Measurements from ENCODE around the gene HSD17B4. TPM values are rescaled to one million over a fixed set of nuclear protein-coding genes. Genes with fewer than 3 reads are reported as not detected.

HSD17B4 gene
- total RNA-seq, 4 donors from 2014 or later, result 105 to 224 (median 166) TPM

DNA sequence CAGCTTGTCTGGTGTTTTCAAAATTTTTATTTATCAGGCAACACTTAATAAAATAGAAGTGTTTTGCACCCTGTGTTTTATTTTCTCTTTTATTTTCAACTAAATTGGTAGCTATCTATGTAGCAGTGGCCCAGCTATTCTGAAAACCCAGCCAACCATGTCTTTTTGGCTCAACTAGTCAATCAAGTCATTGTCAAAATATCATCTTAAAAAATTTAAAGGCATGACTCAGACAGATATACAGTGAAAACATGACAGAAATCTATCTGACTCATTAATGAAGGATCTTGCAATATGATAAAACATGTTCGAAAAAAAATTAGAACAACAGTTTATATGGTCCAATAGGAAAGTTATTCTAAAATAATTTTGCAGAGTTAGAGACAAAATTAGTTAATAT is 75.1 kb downstream of the HSD17B4 start:
- Histone ChIP-seq H3K4me1 (no peaks in the 10 kb centered on the region), H3K27me3 (no peaks in the 10 kb centered on the region), H3K9me3 (no peaks in the 10 kb centered on the region), H3K27ac (no peak overlapping the region), H3K36me3 (peaks cover 0 to 52% (median 22%) of the 10 kb centered on the region in 4 donors), H3K4me3 (no peak overlapping the region)
- in situ Hi-C loops (cut with MboI; ENCODE audit: low pct_ligation_motif_present in 1 of 4, low pct_unique_long_range_greater_than_20kb in 1 of 4, low sequenced_read_pairs in 3 of 4) (no loop called here), intact Hi-C loops (cut with DNase I; ENCODE audit: low total_unique reads) (no loop called here)
- DNase-seq, result no peak
- 94 to 100% methylated on average over 1 of the region's 1 CpG for WGBS, 2 donors (ENCODE audit: low coverage in 1 of 2)
- TF ChIP-seq, protein P1, sequence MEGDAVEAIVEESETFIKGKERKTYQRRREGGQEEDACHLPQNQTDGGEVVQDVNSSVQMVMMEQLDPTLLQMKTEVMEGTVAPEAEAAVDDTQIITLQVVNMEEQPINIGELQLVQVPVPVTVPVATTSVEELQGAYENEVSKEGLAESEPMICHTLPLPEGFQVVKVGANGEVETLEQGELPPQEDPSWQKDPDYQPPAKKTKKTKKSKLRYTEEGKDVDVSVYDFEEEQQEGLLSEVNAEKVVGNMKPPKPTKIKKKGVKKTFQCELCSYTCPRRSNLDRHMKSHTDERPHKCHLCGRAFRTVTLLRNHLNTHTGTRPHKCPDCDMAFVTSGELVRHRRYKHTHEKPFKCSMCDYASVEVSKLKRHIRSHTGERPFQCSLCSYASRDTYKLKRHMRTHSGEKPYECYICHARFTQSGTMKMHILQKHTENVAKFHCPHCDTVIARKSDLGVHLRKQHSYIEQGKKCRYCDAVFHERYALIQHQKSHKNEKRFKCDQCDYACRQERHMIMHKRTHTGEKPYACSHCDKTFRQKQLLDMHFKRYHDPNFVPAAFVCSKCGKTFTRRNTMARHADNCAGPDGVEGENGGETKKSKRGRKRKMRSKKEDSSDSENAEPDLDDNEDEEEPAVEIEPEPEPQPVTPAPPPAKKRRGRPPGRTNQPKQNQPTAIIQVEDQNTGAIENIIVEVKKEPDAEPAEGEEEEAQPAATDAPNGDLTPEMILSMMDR (IDR thresholded peaks at IDR 0.05), result no peak
- TF ChIP-seq POLR2A (IDR thresholded peaks at IDR 0.05), result no peak
- TF ChIP-seq EP300 (IDR thresholded peaks at IDR 0.05; ENCODE audit: low read depth), result no peak
- TF ChIP-seq POLR2AphosphoS5 (IDR thresholded peaks at IDR 0.05), result no peak

DNA sequence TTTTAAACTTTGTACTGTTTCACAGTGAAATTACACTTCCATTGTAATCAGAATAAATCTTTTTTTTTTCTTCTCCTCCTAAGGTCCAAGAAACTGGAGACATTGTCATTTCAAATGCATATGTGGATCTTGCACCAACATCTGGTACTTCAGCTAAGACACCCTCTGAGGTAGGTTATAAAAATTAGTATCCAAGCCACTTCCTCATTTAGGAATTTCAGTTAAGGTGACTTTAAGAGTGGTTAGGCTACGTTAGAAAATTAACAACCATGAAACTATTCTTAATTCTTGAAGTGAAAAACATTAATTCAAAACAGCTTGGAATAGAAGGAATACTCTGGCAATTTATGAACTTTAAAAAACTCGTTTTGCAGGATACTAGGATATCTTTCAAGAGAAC is 77.5 kb downstream of the HSD17B4 start:
- TF ChIP-seq, protein P1 (IDR thresholded peaks at IDR 0.05), result no peak
- TF ChIP-seq EP300 (IDR thresholded peaks at IDR 0.05; ENCODE audit: low read depth) (no peak), POLR2AphosphoS5 (IDR thresholded peaks at IDR 0.05) (no peak), POLR2A (IDR thresholded peaks at IDR 0.05) (no peak)
- no peak for DNase-seq
- WGBS, 2 donors (ENCODE audit: low coverage in 1 of 2), result 89 to 92% methylated on average over 2 of the region's 2 CpGs
- Histone ChIP-seq H3K27ac (no peak overlapping the region), H3K9me3 (no peaks in the 10 kb centered on the region), H3K4me1 (no peaks in the 10 kb centered on the region), H3K36me3 (peaks cover 0 to 52% (median 19%) of the 10 kb centered on the region in 4 donors), H3K4me3 (no peak overlapping the region), H3K27me3 (no peaks in the 10 kb centered on the region)
- in situ Hi-C loops (cut with MboI; ENCODE audit: low pct_ligation_motif_present in 1 of 4, low pct_unique_long_range_greater_than_20kb in 1 of 4, low sequenced_read_pairs in 3 of 4), result no loop called here
- intact Hi-C loops (cut with DNase I; ENCODE audit: low total_unique reads), result no loop called here

DNA sequence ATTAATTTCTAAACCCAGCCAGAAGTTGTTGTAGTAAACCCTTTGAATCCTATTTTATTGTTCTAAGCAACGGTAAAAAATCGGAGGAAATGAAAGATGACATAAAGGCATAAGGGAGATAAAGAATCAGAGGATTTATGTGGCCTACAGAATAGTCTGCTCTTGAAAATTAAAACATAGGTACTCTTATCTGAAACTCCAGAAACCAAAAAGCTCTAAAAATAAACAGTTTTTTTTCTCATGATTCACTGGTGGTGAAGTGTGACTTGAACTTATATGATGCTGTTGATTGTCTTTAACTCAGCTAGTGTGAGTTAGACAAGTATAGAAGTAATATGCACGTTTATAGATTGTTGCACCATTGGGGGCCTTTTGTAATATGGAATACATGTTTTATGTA is 80.3 kb downstream of the HSD17B4 start:
- in situ Hi-C loops (cut with MboI; ENCODE audit: low pct_ligation_motif_present in 1 of 4, low pct_unique_long_range_greater_than_20kb in 1 of 4, low sequenced_read_pairs in 3 of 4), result no loop called here
- intact Hi-C loops (cut with DNase I; ENCODE audit: low total_unique reads), result no loop called here
- WGBS, 2 donors (ENCODE audit: low coverage in 1 of 2), result 84 to 90% methylated on average over 3 of the region's 3 CpGs
- H3K27me3 ChIP-seq, result no peaks in the 10 kb centered on the region
- H3K27ac ChIP-seq, result no peak overlapping the region
- TF ChIP-seq EP300 (IDR thresholded peaks at IDR 0.05; ENCODE audit: low read depth) (no peak), POLR2AphosphoS5 (IDR thresholded peaks at IDR 0.05) (no peak), POLR2A (IDR thresholded peaks at IDR 0.05) (no peak)
- TF ChIP-seq, protein P1 (IDR thresholded peaks at IDR 0.05), result no peak
- no peaks in the 10 kb centered on the region for H3K9me3 ChIP-seq
- DNase-seq, result no peak
- H3K36me3 ChIP-seq, result peaks cover 0 to 46% (median 14%) of the 10 kb centered on the region in 4 donors
- H3K4me1 ChIP-seq, result no peaks in the 10 kb centered on the region
- H3K4me3 ChIP-seq, result no peak overlapping the region

DNA sequence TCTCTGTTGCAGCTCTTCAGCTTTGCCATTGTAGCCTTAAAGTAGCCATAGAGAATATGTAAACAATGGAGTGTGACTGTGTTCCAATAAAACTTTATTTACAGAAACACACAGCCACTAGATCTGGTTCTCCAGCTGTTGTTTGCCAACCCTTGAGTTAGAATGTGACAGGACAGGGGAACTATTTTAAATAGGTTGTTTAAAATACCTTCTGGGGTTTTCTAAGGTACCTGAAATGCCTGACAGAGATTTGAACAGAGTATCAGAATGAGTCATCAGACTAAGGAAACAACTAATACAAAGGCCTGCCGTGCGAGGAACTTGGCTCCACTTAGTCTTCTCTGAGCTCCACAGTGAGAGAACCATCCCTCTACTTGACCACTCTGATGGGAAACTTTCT is 85.4 kb downstream of the HSD17B4 start:
- Histone ChIP-seq H3K36me3 (peaks cover 0 to 32% (median 9%) of the 10 kb centered on the region in 4 donors), H3K9me3 (no peaks in the 10 kb centered on the region), H3K27ac (no peak overlapping the region), H3K4me1 (no peaks in the 10 kb centered on the region), H3K4me3 (no peak overlapping the region), H3K27me3 (no peaks in the 10 kb centered on the region)
- TF ChIP-seq, protein P1 (IDR thresholded peaks at IDR 0.05), result no peak
- TF ChIP-seq POLR2AphosphoS5 (IDR thresholded peaks at IDR 0.05) (no peak), POLR2A (IDR thresholded peaks at IDR 0.05) (no peak), EP300 (IDR thresholded peaks at IDR 0.05; ENCODE audit: low read depth) (no peak)
- in situ Hi-C loops (cut with MboI; ENCODE audit: low pct_ligation_motif_present in 1 of 4, low pct_unique_long_range_greater_than_20kb in 1 of 4, low sequenced_read_pairs in 3 of 4) (no loop called here), intact Hi-C loops (cut with DNase I; ENCODE audit: low total_unique reads) (no loop called here)
- 64 to 90% methylated on average over 2 of the region's 2 CpGs for WGBS, 2 donors (ENCODE audit: low coverage in 1 of 2)
- DNase-seq, result no peak

Measured in transverse colon (tissue), 4 donors.